H1 (cell line): Measurements from ENCODE around the gene NTRK2.

Experiments
- ATF2 ChIP-seq: IDR thresholded peaks from 2 replicates; pipeline ENCODE4 v1.6.1; 2012; ENCODE audit warnings: low read length, inconsistent platforms
- EP300 ChIP-seq, 2 experiments: IDR thresholded peaks; 1 replicate in 1 of 2; 2 replicates in 1 of 2; pipeline ENCODE4 v1.6.1; 2011 to 2012; ENCODE audit warnings: low read depth in 2 of 2, low read length in 2 of 2, mild to moderate bottlenecking in 2 of 2, borderline replicate concordance in 1 of 2, inconsistent platforms in 1 of 2, moderate library complexity in 1 of 2
- EZH2 ChIP-seq: fragments of 200-600 bp; sonication (generic); IDR thresholded peaks from 2 replicates; pipeline ENCODE4 v1.7.1; 2012; ENCODE audit warnings: low read depth, mild to moderate bottlenecking, moderate library complexity, low read length, inconsistent platforms; ENCODE audit not compliant: severe bottlenecking
- POLR2A ChIP-seq, 2 experiments: IDR thresholded peaks; 1 replicate in 1 of 2; 2 replicates in 1 of 2; pipeline ENCODE4 v1.6.1; 2011; ENCODE audit warnings: low read depth in 2 of 2, low read length in 2 of 2, mild to moderate bottlenecking in 2 of 2; ENCODE audit errors: control extremely low read depth in 1 of 2
- RFX5 ChIP-seq: IDR thresholded peaks from 2 replicates; pipeline ENCODE4 v1.6.1; 2011; ENCODE audit warnings: low read depth, low read length, improper control_type of control experiment, borderline replicate concordance
- SIRT6 ChIP-seq: IDR thresholded peaks from one replicate; pipeline ENCODE4 v1.7.1; 2012; ENCODE audit warnings: low read length, inconsistent platforms
- SRF ChIP-seq: IDR thresholded peaks from 2 replicates; pipeline ENCODE4 v1.6.1; 2011; ENCODE audit warnings: mild to moderate bottlenecking, low read depth, low read length, moderate library complexity
- TAF1 ChIP-seq: IDR thresholded peaks from 2 replicates; pipeline ENCODE4 v1.6.1; 2011; ENCODE audit warnings: mild to moderate bottlenecking, low read depth, low read length
- TEAD4 ChIP-seq: IDR thresholded peaks from 2 replicates; pipeline ENCODE4 v1.6.1; 2012; ENCODE audit warnings: low read depth, low read length, inconsistent platforms, mixed read lengths
- TF ChIP-seq, protein P1 (sequence below), 3 experiments: IDR thresholded peaks; 1 replicate in 2 of 3; 2 replicates in 1 of 3; pipeline versions ENCODE4 v1.5.1 to v1.6.1; 2011; ENCODE audit warnings: low read length in 3 of 3, mild to moderate bottlenecking in 3 of 3, inconsistent platforms in 2 of 3, low read depth in 1 of 3, moderate library complexity in 1 of 3; ENCODE audit not compliant: insufficient read depth in 1 of 3; ENCODE audit errors: control extremely low read depth in 1 of 3
- TF ChIP-seq, protein P2 (sequence below): IDR thresholded peaks from 2 replicates; pipeline ENCODE4 v1.6.1; 2011; ENCODE audit warnings: low read depth, mild to moderate bottlenecking, low read length; ENCODE audit not compliant: insufficient read depth
- TF ChIP-seq, protein P3 (sequence below): IDR thresholded peaks from 2 replicates; pipeline ENCODE4 v1.6.1; 2012; ENCODE audit warnings: inconsistent platforms

GRCh38 chr9:84698323-84698722 lies 28.8 kb downstream of the NTRK2 start:
- TF ChIP-seq POLR2A (IDR thresholded peaks at IDR 0.05; ENCODE audit: control extremely low read depth in 1 of 2, low read depth in 2 of 2, low read length in 2 of 2) (no peak), ATF2 (no peak), SIRT6 (no peak), RFX5 (no peak), EP300 (IDR thresholded peaks at IDR 0.05; ENCODE audit: borderline replicate concordance in 1 of 2, low read depth in 2 of 2, low read length in 2 of 2) (no peak), SRF (no peak), EZH2 (no peak), TEAD4 (no peak), TAF1 (no peak)
- TF ChIP-seq, protein P1, sequence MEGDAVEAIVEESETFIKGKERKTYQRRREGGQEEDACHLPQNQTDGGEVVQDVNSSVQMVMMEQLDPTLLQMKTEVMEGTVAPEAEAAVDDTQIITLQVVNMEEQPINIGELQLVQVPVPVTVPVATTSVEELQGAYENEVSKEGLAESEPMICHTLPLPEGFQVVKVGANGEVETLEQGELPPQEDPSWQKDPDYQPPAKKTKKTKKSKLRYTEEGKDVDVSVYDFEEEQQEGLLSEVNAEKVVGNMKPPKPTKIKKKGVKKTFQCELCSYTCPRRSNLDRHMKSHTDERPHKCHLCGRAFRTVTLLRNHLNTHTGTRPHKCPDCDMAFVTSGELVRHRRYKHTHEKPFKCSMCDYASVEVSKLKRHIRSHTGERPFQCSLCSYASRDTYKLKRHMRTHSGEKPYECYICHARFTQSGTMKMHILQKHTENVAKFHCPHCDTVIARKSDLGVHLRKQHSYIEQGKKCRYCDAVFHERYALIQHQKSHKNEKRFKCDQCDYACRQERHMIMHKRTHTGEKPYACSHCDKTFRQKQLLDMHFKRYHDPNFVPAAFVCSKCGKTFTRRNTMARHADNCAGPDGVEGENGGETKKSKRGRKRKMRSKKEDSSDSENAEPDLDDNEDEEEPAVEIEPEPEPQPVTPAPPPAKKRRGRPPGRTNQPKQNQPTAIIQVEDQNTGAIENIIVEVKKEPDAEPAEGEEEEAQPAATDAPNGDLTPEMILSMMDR (IDR thresholded peaks at IDR 0.05; ENCODE audit: control extremely low read depth in 1 of 3, insufficient read depth in 1 of 3, low read depth in 1 of 3, low read length in 3 of 3), result no peak
- TF ChIP-seq, protein P2, sequence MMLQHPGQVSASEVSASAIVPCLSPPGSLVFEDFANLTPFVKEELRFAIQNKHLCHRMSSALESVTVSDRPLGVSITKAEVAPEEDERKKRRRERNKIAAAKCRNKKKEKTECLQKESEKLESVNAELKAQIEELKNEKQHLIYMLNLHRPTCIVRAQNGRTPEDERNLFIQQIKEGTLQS, result no peak
- TF ChIP-seq, protein P3, sequence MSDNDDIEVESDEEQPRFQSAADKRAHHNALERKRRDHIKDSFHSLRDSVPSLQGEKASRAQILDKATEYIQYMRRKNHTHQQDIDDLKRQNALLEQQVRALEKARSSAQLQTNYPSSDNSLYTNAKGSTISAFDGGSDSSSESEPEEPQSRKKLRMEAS, result no peak
